ENCODE measurements around the gene PPP1R26. TPM values are rescaled to one million over a fixed set of nuclear protein-coding genes. Genes with fewer than 3 reads are reported as not detected.

PPP1R26 gene
- total and polyA plus RNA-seq, 2 of the 13 experiments (the other 11 are each of a cell fraction or from before 2014, with no cell fraction given) = 8.6 to 11.6 TPM

- TF ChIP-seq KLF13 (CRISPR knock-in tag; IDR thresholded peaks at IDR 0.05) (no peak), RFX3 (CRISPR knock-in tag; IDR thresholded peaks at IDR 0.05) (no peak), TFE3 (CRISPR knock-in tag; IDR thresholded peaks at IDR 0.05) (peak; percentile 44; the same call in 1 of the 2 replicates), ZNF619 (CRISPR knock-in tag; IDR thresholded peaks at IDR 0.05) (no peak), GPBP1L1 (CRISPR knock-in tag; IDR thresholded peaks at IDR 0.05) (no peak), ZBTB7B (CRISPR knock-in tag; IDR thresholded peaks at IDR 0.05) (peak; percentile 81), ZSCAN21 (CRISPR knock-in tag; IDR thresholded peaks at IDR 0.05; ENCODE audit: borderline replicate concordance) (peak; percentile 88), GATAD1 (CRISPR knock-in tag; IDR thresholded peaks at IDR 0.05) (peak; percentile 97), CREB3 (CRISPR knock-in tag; IDR thresholded peaks at IDR 0.05) (no peak), MXD3 (CRISPR knock-in tag; IDR thresholded peaks at IDR 0.05) (peak; percentile 68), KMT2B (CRISPR knock-in tag; IDR thresholded peaks at IDR 0.05) (peak; percentile 50; the same call in 1 of the 2 replicates), PCBP1 (IDR thresholded peaks at IDR 0.05; ENCODE audit: borderline replicate concordance, low read depth, low read length) (0 out of 2 replicates have a peak, but pooled peaks have one; percentile 25), ZNF891 (CRISPR knock-in tag; IDR thresholded peaks at IDR 0.05) (peak; percentile 93), ZBTB25 (CRISPR knock-in tag; IDR thresholded peaks at IDR 0.05) (peak; percentile 23; the same call in 1 of the 2 replicates), ZNF839 (CRISPR knock-in tag; IDR thresholded peaks at IDR 0.05; ENCODE audit: borderline replicate concordance) (no peak), SKIL (CRISPR knock-in tag; IDR thresholded peaks at IDR 0.05; ENCODE audit: borderline replicate concordance) (peak; percentile 49; the same call in 1 of the 2 replicates), ISL2 (CRISPR knock-in tag; IDR thresholded peaks at IDR 0.05) (peak; percentile 79)
Observed at GRCh38 chr9:135500525-135501260, 21.1 kb downstream of the PPP1R26 start, which contains the start of gene MRPS2 (continued).

Measured in HepG2 (cell line).